K562 (cell line): ENCODE data around the gene PRCC. TPM values are rescaled to one million over a fixed set of nuclear protein-coding genes. Genes with fewer than 3 reads are reported as not detected.

ENCODE experiments used
- HCFC1 ChIP-seq: IDR thresholded peaks from 2 replicates; pipeline ENCODE4 v1.6.1; 2012; ENCODE audit warnings: low read depth, low read length, improper control_type of control experiment
- HLTF ChIP-seq: fragments of 450-650 bp; IDR thresholded peaks from 2 replicates; pipeline ENCODE4 v1.6.1; 2016
- MTA1 ChIP-seq: fragments of 450-650 bp; IDR thresholded peaks from 2 replicates; pipeline ENCODE4 v1.6.1; 2017; ENCODE audit warnings: borderline replicate concordance
- NRF1 ChIP-seq, 2 experiments: fragments of 450-650 bp; IDR thresholded peaks in 1 of 2; conservative IDR thresholded peaks in 1 of 2; 2 replicates each; pipeline ENCODE4 v1.6.1; 2014; ENCODE audit warnings: mild to moderate bottlenecking in 2 of 2
- RBFOX2 ChIP-seq: fragments of 200-400 bp; formaldehyde crosslinking; IDR thresholded peaks from 2 replicates; pipeline ENCODE4 v1.6.1; 2017; ENCODE audit warnings: low read depth, mild to moderate bottlenecking, low read length, moderate library complexity
- SIN3B ChIP-seq: fragments of 450-650 bp; IDR thresholded peaks from 2 replicates; pipeline ENCODE4 v1.6.1; 2017; ENCODE audit warnings: low read depth, mild to moderate bottlenecking, moderate library complexity
- XRCC5 ChIP-seq: fragments of 200-400 bp; formaldehyde crosslinking; IDR thresholded peaks from 2 replicates; pipeline ENCODE4 v1.6.1; 2017; ENCODE audit warnings: low read depth, mild to moderate bottlenecking, low read length
- polyA plus RNA-seq, 8 experiments: library from polyadenylated mRNA; depleted of rRNA in 4 of 8; stranded (reverse) in 5 of 8; unstranded in 3 of 8; fragments of >200 nt; fragmentation: Nextera tagmentation in 2 of 8; fragmentation: Illumina TruSeq in 1 of 8; extraction: Ambion mirVana in 2 of 8; extraction: Trizol in 1 of 8; gene quantifications; 2 replicates each; pipeline versions ENCODE4 v1.2.1 to v1.2.3, GENCODE V29; 2011 to 2014; ENCODE audit warnings: inconsistent platforms in 1 of 8, missing spikeins in 1 of 8
- total RNA-seq, 7 experiments: library from RNA; depleted of rRNA in 6 of 7; stranded (reverse); fragments of >200 nt in 6 of 7; fragmentation: Illumina TruSeq in 2 of 7; extraction: Trizol in 2 of 7; gene quantifications; 2 replicates each; pipeline versions ENCODE4 v1.2.1 to v1.2.3, GENCODE V29; 2011 to 2021; ENCODE audit warnings: low replicate concordance in 1 of 7
- TF ChIP-seq, protein P1 (sequence below), 2 experiments: fragments of 450-650 bp; formaldehyde crosslinking in 1 of 2; IDR thresholded peaks; 2 replicates each; pipeline versions ENCODE4 v1.4.0 to v1.6.1; 2014 to 2020; ENCODE audit warnings: mild to moderate bottlenecking in 2 of 2, borderline replicate concordance in 1 of 2, low read depth in 1 of 2
- TF ChIP-seq, protein P2 (sequence below): sonication (generic); formaldehyde crosslinking; IDR thresholded peaks from 2 replicates; pipeline ENCODE4 v1.8.0; 2022; ENCODE audit warnings: mild to moderate bottlenecking, missing genetic modification reagents
- TF ChIP-seq, protein P3 (sequence below): fragments of 450-650 bp; IDR thresholded peaks from 2 replicates; pipeline ENCODE4 v1.6.1; 2014; ENCODE audit warnings: low read depth, mild to moderate bottlenecking, moderate library complexity, borderline replicate concordance
- TF ChIP-seq, protein P4 (sequence below): fragments of 250-450 bp; sonication (Bioruptor Pico); IDR thresholded peaks from 2 replicates; pipeline ENCODE4 v1.5.0; 2020; ENCODE audit warnings: mild to moderate bottlenecking

The PRCC gene
- total and polyA plus RNA-seq, 9 of the 15 experiments (the other 6 are each of a cell fraction or from before 2014, with no cell fraction given): 23.9 to 201 (median 41.1) TPM

DNA sequence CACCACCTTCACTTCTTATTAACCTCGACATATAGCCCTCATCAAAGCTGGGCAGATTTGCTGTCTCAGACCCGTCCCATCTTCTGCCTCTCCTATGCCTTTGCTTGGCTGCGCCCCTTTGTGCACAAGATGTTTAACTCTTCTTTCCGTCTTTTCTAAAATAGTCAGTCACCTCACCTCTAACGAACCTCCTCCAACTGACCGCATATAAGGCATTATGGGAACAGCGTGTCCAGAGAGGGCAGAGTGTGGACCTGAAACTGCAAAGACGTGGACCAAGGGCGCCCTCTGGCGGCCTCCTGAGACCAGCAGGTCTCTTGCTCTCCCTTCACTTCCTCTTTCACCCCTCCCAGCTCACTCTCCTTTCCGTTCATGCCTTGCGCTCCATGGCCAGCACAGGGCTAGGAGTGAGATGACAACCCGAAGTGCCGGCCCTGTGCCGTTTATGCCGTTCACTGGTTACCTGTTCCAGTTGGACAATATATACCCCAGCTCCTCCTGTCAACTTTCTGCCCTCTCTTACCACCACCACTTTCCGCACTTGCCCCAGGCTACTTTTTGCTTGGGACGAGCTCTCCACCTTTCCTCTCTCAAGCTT lies 41.6 kb upstream of the PRCC start (continued):
- TF ChIP-seq, protein P1, sequence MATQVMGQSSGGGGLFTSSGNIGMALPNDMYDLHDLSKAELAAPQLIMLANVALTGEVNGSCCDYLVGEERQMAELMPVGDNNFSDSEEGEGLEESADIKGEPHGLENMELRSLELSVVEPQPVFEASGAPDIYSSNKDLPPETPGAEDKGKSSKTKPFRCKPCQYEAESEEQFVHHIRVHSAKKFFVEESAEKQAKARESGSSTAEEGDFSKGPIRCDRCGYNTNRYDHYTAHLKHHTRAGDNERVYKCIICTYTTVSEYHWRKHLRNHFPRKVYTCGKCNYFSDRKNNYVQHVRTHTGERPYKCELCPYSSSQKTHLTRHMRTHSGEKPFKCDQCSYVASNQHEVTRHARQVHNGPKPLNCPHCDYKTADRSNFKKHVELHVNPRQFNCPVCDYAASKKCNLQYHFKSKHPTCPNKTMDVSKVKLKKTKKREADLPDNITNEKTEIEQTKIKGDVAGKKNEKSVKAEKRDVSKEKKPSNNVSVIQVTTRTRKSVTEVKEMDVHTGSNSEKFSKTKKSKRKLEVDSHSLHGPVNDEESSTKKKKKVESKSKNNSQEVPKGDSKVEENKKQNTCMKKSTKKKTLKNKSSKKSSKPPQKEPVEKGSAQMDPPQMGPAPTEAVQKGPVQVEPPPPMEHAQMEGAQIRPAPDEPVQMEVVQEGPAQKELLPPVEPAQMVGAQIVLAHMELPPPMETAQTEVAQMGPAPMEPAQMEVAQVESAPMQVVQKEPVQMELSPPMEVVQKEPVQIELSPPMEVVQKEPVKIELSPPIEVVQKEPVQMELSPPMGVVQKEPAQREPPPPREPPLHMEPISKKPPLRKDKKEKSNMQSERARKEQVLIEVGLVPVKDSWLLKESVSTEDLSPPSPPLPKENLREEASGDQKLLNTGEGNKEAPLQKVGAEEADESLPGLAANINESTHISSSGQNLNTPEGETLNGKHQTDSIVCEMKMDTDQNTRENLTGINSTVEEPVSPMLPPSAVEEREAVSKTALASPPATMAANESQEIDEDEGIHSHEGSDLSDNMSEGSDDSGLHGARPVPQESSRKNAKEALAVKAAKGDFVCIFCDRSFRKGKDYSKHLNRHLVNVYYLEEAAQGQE (IDR thresholded peaks at IDR 0.05; ENCODE audit: borderline replicate concordance): peak; percentile 94
- TF ChIP-seq, protein P1 (CRISPR knock-in tag; IDR thresholded peaks at IDR 0.05; ENCODE audit: low read depth): no peak
- TF ChIP-seq, protein P2, sequence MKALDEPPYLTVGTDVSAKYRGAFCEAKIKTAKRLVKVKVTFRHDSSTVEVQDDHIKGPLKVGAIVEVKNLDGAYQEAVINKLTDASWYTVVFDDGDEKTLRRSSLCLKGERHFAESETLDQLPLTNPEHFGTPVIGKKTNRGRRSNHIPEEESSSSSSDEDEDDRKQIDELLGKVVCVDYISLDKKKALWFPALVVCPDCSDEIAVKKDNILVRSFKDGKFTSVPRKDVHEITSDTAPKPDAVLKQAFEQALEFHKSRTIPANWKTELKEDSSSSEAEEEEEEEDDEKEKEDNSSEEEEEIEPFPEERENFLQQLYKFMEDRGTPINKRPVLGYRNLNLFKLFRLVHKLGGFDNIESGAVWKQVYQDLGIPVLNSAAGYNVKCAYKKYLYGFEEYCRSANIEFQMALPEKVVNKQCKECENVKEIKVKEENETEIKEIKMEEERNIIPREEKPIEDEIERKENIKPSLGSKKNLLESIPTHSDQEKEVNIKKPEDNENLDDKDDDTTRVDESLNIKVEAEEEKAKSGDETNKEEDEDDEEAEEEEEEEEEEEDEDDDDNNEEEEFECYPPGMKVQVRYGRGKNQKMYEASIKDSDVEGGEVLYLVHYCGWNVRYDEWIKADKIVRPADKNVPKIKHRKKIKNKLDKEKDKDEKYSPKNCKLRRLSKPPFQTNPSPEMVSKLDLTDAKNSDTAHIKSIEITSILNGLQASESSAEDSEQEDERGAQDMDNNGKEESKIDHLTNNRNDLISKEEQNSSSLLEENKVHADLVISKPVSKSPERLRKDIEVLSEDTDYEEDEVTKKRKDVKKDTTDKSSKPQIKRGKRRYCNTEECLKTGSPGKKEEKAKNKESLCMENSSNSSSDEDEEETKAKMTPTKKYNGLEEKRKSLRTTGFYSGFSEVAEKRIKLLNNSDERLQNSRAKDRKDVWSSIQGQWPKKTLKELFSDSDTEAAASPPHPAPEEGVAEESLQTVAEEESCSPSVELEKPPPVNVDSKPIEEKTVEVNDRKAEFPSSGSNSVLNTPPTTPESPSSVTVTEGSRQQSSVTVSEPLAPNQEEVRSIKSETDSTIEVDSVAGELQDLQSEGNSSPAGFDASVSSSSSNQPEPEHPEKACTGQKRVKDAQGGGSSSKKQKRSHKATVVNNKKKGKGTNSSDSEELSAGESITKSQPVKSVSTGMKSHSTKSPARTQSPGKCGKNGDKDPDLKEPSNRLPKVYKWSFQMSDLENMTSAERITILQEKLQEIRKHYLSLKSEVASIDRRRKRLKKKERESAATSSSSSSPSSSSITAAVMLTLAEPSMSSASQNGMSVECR (CRISPR knock-in tag): peak; percentile 84
- TF ChIP-seq HCFC1 (peak; percentile 49), MTA1 (peak; percentile 71), XRCC5 (peak; percentile 84; the same call in 1 of the 2 replicates), HLTF (no peak), RBFOX2 (peak; percentile 44; the same call in 1 of the 2 replicates), SIN3B (0 out of 2 replicates have a peak, but pooled peaks have one; percentile 24), NRF1 (conservative IDR thresholded peaks at IDR 0.05 in 1 of 2, IDR thresholded peaks at IDR 0.05 in 1 of 2) (peak; percentile 25 to 49; a peak in 3 of 4 replicates)
- TF ChIP-seq, protein P3, sequence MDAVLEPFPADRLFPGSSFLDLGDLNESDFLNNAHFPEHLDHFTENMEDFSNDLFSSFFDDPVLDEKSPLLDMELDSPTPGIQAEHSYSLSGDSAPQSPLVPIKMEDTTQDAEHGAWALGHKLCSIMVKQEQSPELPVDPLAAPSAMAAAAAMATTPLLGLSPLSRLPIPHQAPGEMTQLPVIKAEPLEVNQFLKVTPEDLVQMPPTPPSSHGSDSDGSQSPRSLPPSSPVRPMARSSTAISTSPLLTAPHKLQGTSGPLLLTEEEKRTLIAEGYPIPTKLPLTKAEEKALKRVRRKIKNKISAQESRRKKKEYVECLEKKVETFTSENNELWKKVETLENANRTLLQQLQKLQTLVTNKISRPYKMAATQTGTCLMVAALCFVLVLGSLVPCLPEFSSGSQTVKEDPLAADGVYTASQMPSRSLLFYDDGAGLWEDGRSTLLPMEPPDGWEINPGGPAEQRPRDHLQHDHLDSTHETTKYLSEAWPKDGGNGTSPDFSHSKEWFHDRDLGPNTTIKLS: peak; percentile 62; the same call in 1 of the 2 replicates
- TF ChIP-seq, protein P4, sequence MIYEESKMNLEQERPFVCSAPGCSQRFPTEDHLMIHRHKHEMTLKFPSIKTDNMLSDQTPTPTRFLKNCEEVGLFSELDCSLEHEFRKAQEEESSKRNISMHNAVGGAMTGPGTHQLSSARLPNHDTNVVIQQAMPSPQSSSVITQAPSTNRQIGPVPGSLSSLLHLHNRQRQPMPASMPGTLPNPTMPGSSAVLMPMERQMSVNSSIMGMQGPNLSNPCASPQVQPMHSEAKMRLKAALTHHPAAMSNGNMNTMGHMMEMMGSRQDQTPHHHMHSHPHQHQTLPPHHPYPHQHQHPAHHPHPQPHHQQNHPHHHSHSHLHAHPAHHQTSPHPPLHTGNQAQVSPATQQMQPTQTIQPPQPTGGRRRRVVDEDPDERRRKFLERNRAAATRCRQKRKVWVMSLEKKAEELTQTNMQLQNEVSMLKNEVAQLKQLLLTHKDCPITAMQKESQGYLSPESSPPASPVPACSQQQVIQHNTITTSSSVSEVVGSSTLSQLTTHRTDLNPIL (CRISPR knock-in tag): no peak
